Osteoblast (primary cell): ENCODE measurements around the gene CELA1. TPM values are rescaled to one million over a fixed set of nuclear protein-coding genes. Genes with fewer than 3 reads are reported as not detected.
"Not testable (repeated sequence)": the region's sequence is repeated elsewhere in the genome, so short reads cannot be mapped to it uniquely, and the experiment has no call there.

Source experiments
- DNase-seq: peaks from one replicate; pipeline ENCODE4 v3.0.0; 2011; ENCODE audit warnings: low spot score, mixed read lengths; ENCODE audit not compliant: insufficient read length; ENCODE audit errors: missing footprints
- H2AFZ ChIP-seq: 2 replicates; pipeline ENCODE4 v1.6.0; 2011; ENCODE audit warnings: mild to moderate bottlenecking, low read length
- H3K27ac ChIP-seq: 2 replicates; pipeline ENCODE4 v1.5.1; 2011; ENCODE audit warnings: mild to moderate bottlenecking, low read depth, low read length, moderate library complexity
- H3K27me3 ChIP-seq: 2 replicates; pipeline ENCODE4 v1.6.0; 2012; ENCODE audit warnings: mild to moderate bottlenecking, control low read depth, inconsistent platforms, low read length, moderate library complexity; ENCODE audit not compliant: insufficient read depth
- H3K36me3 ChIP-seq: 2 replicates; pipeline ENCODE4 v1.5.1; 2011; ENCODE audit warnings: mild to moderate bottlenecking, low read length, control low read depth, moderate library complexity; ENCODE audit not compliant: insufficient read depth
- H3K4me1 ChIP-seq: 2 replicates; pipeline ENCODE4 v1.5.1; 2011; ENCODE audit warnings: mild to moderate bottlenecking, low read length, control low read depth, moderate library complexity; ENCODE audit not compliant: insufficient read depth
- H3K4me2 ChIP-seq: 2 replicates; pipeline ENCODE4 v1.6.0; 2011; ENCODE audit warnings: mild to moderate bottlenecking, low read length; ENCODE audit not compliant: insufficient read depth
- H3K4me3 ChIP-seq: fragments of 200-600 bp; sonication (generic); 3 replicates; pipeline ENCODE4 v1.5.1; 2012; ENCODE audit warnings: mild to moderate bottlenecking, low read length, inconsistent platforms; ENCODE audit not compliant: insufficient read depth
- H3K79me2 ChIP-seq: 2 replicates; pipeline ENCODE4 v1.6.0; 2012; ENCODE audit warnings: mild to moderate bottlenecking, low read length, control low read depth, inconsistent platforms; ENCODE audit not compliant: insufficient read depth
- H3K9me3 ChIP-seq: 2 replicates; pipeline ENCODE4 v1.5.1; 2011; ENCODE audit warnings: low read depth, low read length, control low read depth
- H4K20me1 ChIP-seq: 2 replicates; pipeline ENCODE4 v1.6.0; 2012; ENCODE audit warnings: mild to moderate bottlenecking, low read length, control low read depth; ENCODE audit not compliant: insufficient read depth
- total RNA-seq: library from RNA; depleted of rRNA; stranded (reverse); fragments of >200 nt; gene quantifications from 2 replicates; pipeline ENCODE4 v1.2.3, GENCODE V29; 2012
- TF ChIP-seq, protein P1 (sequence below): IDR thresholded peaks from 2 replicates; pipeline ENCODE4 v1.5.1; 2011; ENCODE audit warnings: mild to moderate bottlenecking, low read depth, low read length, moderate library complexity; ENCODE audit errors: extremely low read depth

CELA1 gene
- total RNA-seq, 1 donor = not detected

DNA sequence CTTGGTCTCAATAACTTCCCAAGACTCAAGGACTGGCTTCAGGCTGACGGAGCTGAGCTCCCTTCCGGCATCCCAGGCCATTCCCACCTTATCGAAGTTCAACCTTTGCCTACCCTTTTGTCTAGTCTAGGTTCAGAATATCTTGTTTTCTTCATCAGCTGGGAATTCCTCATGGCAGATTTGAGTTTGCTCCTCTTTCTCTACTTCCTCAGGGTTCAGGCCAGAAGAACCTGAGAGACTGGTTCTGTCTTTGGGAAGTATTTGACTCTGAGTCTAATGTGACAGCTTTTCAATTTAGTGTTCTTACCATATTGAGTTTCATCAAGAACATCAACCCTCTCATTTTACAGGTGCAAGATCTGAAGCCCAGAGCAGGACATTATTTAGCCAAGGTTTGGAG is 24.6 kb downstream of the CELA1 start:
- H3K79me2 ChIP-seq = no peaks in the 10 kb centered on the region
- H3K4me3 ChIP-seq = no peak overlapping the region
- H3K36me3 ChIP-seq = no peaks in the 10 kb centered on the region
- H3K27me3 ChIP-seq = no peaks in the 10 kb centered on the region
- no peaks in the 10 kb centered on the region for H3K9me3 ChIP-seq
- H3K4me1 ChIP-seq = peaks cover 13% of the 10 kb centered on the region
- TF ChIP-seq, protein P1, sequence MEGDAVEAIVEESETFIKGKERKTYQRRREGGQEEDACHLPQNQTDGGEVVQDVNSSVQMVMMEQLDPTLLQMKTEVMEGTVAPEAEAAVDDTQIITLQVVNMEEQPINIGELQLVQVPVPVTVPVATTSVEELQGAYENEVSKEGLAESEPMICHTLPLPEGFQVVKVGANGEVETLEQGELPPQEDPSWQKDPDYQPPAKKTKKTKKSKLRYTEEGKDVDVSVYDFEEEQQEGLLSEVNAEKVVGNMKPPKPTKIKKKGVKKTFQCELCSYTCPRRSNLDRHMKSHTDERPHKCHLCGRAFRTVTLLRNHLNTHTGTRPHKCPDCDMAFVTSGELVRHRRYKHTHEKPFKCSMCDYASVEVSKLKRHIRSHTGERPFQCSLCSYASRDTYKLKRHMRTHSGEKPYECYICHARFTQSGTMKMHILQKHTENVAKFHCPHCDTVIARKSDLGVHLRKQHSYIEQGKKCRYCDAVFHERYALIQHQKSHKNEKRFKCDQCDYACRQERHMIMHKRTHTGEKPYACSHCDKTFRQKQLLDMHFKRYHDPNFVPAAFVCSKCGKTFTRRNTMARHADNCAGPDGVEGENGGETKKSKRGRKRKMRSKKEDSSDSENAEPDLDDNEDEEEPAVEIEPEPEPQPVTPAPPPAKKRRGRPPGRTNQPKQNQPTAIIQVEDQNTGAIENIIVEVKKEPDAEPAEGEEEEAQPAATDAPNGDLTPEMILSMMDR = no peak
- H2AFZ ChIP-seq = no peak overlapping the region
- no peaks in the 10 kb centered on the region for H4K20me1 ChIP-seq
- peak; percentile 61 for DNase-seq
- H3K4me2 ChIP-seq = no peak overlapping the region
- no peak overlapping the region for H3K27ac ChIP-seq

DNA sequence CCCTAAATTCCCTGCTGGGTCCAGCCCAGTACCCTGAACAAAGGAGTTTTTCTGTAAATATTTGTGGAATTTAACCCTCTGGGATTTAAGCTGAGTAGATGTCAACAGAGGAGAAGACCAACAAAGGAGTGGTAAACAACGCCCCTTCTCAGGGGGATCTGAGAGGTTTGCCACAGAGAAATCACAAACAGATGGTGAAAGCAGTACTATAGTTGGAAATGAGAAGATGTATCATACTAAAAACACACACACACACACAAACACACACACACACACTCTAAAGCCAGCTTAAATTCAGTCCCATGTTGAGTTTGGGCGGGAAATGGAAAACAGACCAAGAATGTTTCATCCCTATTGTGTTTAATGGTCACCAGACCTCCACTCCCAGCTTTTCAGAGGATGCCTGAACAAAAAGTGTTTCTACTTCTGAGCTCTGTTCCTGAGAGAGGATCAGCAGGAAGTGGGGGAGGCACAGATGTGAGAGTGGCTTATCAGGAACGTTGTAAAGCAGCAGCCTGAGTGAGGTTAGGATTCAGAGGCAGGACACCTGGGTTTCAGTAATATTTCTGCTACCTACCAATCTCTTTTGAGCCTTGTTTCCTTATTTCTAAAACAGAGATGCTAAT is 25.7 kb downstream of the CELA1 start:
- Histone ChIP-seq H3K4me1 (peaks cover 5% of the 10 kb centered on the region), H3K9me3 (no peaks in the 10 kb centered on the region), H4K20me1 (no peaks in the 10 kb centered on the region), H3K27ac (no peak overlapping the region), H3K27me3 (no peaks in the 10 kb centered on the region), H3K4me2 (no peak overlapping the region), H3K36me3 (no peaks in the 10 kb centered on the region), H3K79me2 (no peaks in the 10 kb centered on the region), H3K4me3 (no peak overlapping the region), H2AFZ (peak overlapping the region; percentile 9)
- DNase-seq = peak; percentile 55
- TF ChIP-seq, protein P1 = no peak

DNA sequence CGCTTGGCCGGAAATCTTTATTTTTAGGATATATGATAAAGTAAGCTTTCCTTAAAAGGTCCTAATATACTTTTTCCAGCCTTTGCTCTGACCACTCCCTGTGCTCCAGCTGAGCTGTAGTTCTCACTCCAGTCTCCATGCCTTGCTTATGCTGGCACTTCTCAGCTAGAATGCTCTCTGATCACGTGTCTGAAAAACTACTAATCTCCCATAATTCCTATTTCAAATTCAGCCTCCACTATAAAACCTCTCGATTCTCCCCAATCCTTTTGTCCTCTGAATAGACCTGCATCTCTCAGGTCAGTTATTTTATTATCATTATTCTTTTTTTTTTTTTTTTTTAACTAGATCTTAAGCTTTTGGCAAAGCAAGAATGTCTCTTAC is 26.2 kb downstream of the CELA1 start:
- TF ChIP-seq, protein P1 = no peak
- no peaks in the 10 kb centered on the region for H3K9me3 ChIP-seq
- H3K36me3 ChIP-seq = no peaks in the 10 kb centered on the region
- H3K4me1 ChIP-seq = peaks cover 5% of the 10 kb centered on the region
- H2AFZ ChIP-seq = no peak overlapping the region
- H3K27ac ChIP-seq = no peak overlapping the region
- H4K20me1 ChIP-seq = no peaks in the 10 kb centered on the region
- no peak overlapping the region for H3K4me3 ChIP-seq
- no peaks in the 10 kb centered on the region for H3K27me3 ChIP-seq
- H3K79me2 ChIP-seq = no peaks in the 10 kb centered on the region
- no peak overlapping the region for H3K4me2 ChIP-seq
- no peak for DNase-seq

DNA sequence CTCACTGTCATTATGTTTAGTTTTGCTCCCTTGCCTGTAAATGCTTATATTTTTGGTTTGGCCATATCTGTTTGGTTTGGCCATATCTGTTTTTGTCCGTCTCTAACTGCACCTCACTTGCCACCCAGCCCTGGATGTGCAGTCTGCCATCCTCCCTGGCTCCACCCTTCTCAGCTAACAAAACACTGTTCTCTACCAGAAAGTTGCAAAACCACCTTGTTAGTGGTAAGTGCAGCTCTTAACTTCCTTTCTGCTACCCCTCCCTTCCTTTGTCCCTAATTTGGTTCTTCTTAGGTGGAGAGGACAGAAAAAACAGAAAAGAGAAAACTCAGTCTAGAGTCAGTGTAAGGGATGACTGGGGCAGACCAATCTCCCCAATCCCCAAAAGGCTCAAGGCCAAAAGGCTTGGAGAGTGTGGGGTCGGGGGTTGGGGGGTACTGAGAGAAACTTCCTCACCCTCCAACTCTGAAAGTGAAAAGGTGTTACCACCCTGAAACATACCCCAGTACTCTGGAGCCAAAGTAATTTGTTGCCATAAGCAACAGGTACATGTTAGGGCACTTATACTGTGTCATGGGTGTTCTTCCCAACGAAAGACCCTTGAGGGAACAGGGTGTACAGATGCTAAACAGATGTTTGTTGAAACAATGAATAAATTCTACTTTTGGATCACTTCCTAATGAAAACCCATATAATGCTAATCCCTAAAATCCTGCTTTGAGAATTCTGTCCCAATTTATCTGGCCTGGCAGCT is 27.5 kb downstream of the CELA1 start:
- no peak overlapping the region for H3K4me2 ChIP-seq
- no peak for DNase-seq
- peaks cover 5% of the 10 kb centered on the region for H3K4me1 ChIP-seq
- H4K20me1 ChIP-seq = no peaks in the 10 kb centered on the region
- H3K27ac ChIP-seq = no peak overlapping the region
- H3K79me2 ChIP-seq = no peaks in the 10 kb centered on the region
- peak overlapping the region; percentile 2 for H2AFZ ChIP-seq
- TF ChIP-seq, protein P1 = no peak
- no peak overlapping the region for H3K4me3 ChIP-seq
- H3K36me3 ChIP-seq = no peaks in the 10 kb centered on the region
- H3K27me3 ChIP-seq = no peaks in the 10 kb centered on the region
- no peaks in the 10 kb centered on the region for H3K9me3 ChIP-seq

DNA sequence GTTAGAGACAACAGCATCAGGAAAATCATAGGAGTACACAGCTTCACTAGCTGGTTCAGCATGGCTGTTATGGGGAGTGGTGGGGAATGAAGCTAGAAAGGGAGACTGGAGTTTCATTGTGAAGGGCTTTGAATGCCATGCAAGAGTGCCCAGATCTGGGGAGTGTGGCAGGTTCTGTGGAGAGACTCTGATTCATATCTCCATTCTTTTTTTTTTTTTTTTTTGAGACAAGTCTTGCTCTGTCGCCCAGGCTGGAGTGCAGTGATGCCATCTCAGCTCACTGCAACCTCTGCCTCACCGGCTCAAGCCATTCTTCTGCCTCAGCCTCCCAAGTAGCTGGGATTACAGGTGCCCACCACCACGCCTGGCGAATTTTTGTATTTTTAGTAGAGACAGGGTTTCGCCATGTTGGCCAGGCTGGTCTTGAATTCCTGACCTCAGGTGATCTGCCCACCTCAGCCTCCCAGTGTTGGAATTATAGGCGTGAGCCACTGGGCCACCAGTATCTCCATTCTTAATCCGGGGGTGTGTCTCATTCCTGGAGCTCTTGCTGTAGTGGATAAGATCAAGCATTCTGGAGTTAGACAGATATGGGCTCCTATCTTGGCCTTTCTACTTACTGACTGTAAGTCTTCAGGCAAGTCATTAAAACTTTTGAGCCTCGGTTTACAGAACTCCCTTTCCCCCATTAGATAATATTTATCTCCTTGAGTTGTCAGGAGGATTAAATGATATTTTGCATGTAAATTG is 28.2 kb downstream of the CELA1 start:
- not testable (repeated sequence) for H2AFZ ChIP-seq, H3K27me3 ChIP-seq, H3K4me1 ChIP-seq, H3K27ac ChIP-seq, H3K79me2 ChIP-seq, H3K9me3 ChIP-seq, H3K36me3 ChIP-seq, DNase-seq, H3K4me2 ChIP-seq, H3K4me3 ChIP-seq, H4K20me1 ChIP-seq
